Measurements from ENCODE around the gene COX14. TPM values are rescaled to one million over a fixed set of nuclear protein-coding genes. Genes with fewer than 3 reads are reported as not detected.

The COX14 gene
- total and polyA plus RNA-seq, 10 of the 15 experiments (the other 5 are each of a cell fraction or from before 2014, with no cell fraction given): 44.6 to 361 (median 120) TPM

GRCh38 chr12:50120953-50121352 lies 8.9 kb downstream of the COX14 start:
- Histone ChIP-seq H2AFZ (ENCODE audit: control insufficient read depth, low read depth, low read length) (no peak overlapping the region), H3K27ac (ENCODE audit: control insufficient read depth, insufficient read depth) (no peak overlapping the region), H3K27me3 (replicated peaks in 1 of 2; ENCODE audit: control insufficient read depth in 2 of 2, insufficient read depth in 2 of 2, low read length in 1 of 2) (no peaks in the 10 kb centered on the region), H3K79me2 (ENCODE audit: control insufficient read depth, insufficient read depth, low read length) (peaks cover 17% of the 10 kb centered on the region), H3K4me3 (no peak overlapping the region), H3K36me3 (ENCODE audit: control insufficient read depth in 2 of 2, insufficient read depth in 2 of 2, low read length in 1 of 2) (peaks cover 6 to 17% of the 10 kb centered on the region in 2 experiments), H3K9ac (ENCODE audit: control insufficient read depth, insufficient read depth, low read length) (no peak overlapping the region), H3K4me1 (ENCODE audit: control insufficient read depth, insufficient read depth, low read length) (peaks cover 11% of the 10 kb centered on the region; the same call in 1 of the 2 replicates), H3K9me3 (replicated peaks; ENCODE audit: control insufficient read depth, insufficient read depth, low read length) (no peaks in the 10 kb centered on the region), H3K4me2 (ENCODE audit: control insufficient read depth, insufficient read depth) (no peak overlapping the region), H4K20me1 (ENCODE audit: control insufficient read depth, insufficient read depth) (peaks cover 3% of the 10 kb centered on the region; the same call in 1 of the 2 replicates)
- in situ Hi-C loops (cut with MboI): no loop called here
- WGBS (ENCODE audit: insufficient coverage, insufficient replicate concordance, low lambda C conversion rate, missing lambda C conversion rate): 98% methylated on average over 3 of the region's 3 CpGs
- ATAC-seq: no peak
- ChIA-PET SMC1A (ENCODE audit: uncharacterized antibody, unreplicated experiment) (interaction anchor here (0.7 to 1.5 kb wide), 3 partner anchors 9 to 53 kb away, joined by 3 to 10 read pairs (median 4); partner anchors contain the start of gene COX14), POLR2A (no interaction called here), RAD21 (ENCODE audit: unreplicated experiment) (interaction anchor here (0.8 kb wide), 1 partner anchor 193 kb away, joined by 3 read pairs; no protein-coding TSS in a partner anchor), CTCF (interaction anchor here (1.5 to 5.1 kb wide), 2 partner anchors 10 to 33 kb away, joined by 4 to 30 read pairs; partner anchors contain the start of gene COX14)
- FAIRE-seq: no peak
- no peak for DNase-seq (ENCODE audit: low read depth, low spot score)
- TF ChIP-seq NFXL1 (IDR thresholded peaks at IDR 0.05; ENCODE audit: borderline replicate concordance) (no peak), TCF3 (IDR thresholded peaks at IDR 0.05; ENCODE audit: borderline replicate concordance, insufficient read depth, low read depth, low read length) (no peak), CREB1 (IDR thresholded peaks at IDR 0.05; ENCODE audit: low read depth) (no peak), POU2F2 (IDR thresholded peaks at IDR 0.05; ENCODE audit: borderline replicate concordance, low read depth, low read length) (no peak), USF2 (IDR thresholded peaks at IDR 0.05; ENCODE audit: borderline replicate concordance, low read depth, low read length) (no peak), KDM1A (IDR thresholded peaks at IDR 0.05; ENCODE audit: borderline replicate concordance) (no peak), ETV6 (conservative IDR thresholded peaks at IDR 0.05 in 1 of 2, IDR thresholded peaks at IDR 0.05 in 1 of 2; ENCODE audit: borderline replicate concordance in 1 of 2, low read depth in 1 of 2) (no peak), CBX3 (IDR thresholded peaks at IDR 0.05; ENCODE audit: borderline replicate concordance, low read depth) (no peak), CEBPB (IDR thresholded peaks at IDR 0.05; ENCODE audit: borderline replicate concordance in 1 of 2, low read depth in 2 of 2, low read length in 2 of 2) (no peak)
- TF ChIP-seq, protein P1, sequence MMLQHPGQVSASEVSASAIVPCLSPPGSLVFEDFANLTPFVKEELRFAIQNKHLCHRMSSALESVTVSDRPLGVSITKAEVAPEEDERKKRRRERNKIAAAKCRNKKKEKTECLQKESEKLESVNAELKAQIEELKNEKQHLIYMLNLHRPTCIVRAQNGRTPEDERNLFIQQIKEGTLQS (IDR thresholded peaks at IDR 0.05; ENCODE audit: borderline replicate concordance, extremely low read depth, low read depth, low read length): no peak
- BruUV-seq (replicated peaks): no TSS peak
- intact Hi-C loops (cut with micrococcal nuclease; ENCODE audit: unreplicated experiment): no loop called here
